Measurements from ENCODE around the gene IFI27L2.
A peak's percentile ranks its signal among the peaks of the same experiment; 100 is the strongest.

Gene IFI27L2

GRCh38 chr14:94089479-94089878 lies 39.9 kb downstream of the IFI27L2 start:
- no peak overlapping the region for H3K4me3 ChIP-seq (ENCODE audit: control insufficient read depth, low read depth, low read length)
- TF ChIP-seq CTCF (conservative IDR thresholded peaks at IDR 0.05; ENCODE audit: control insufficient read depth, insufficient read depth, low read depth, low read length) = no peak
- DNase-seq (ENCODE audit: low read depth) = peak; percentile 35

DNA sequence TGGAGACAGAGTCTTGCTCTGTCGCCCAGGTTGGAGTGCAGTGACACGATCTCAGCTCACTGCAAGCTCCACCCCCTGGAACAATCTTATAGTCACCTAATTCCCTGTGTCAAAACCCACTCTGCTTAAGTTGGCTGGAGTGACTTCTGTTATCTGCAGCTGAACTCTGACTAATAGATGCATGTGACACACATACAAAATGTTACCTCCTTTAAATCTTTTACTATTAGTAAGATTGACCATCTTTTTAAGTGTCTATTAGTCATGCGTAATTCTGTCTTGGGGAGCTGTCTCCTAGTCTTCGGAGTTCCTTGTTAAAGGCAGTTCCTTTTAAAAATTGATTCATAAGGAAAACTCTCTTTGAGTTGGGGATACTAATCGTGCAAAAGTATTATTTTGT lies 40.9 kb downstream of the IFI27L2 start:
- peak; percentile 66 for DNase-seq (ENCODE audit: low read depth)
- no peak overlapping the region for H3K4me3 ChIP-seq (ENCODE audit: control insufficient read depth, low read depth, low read length)
- TF ChIP-seq CTCF (conservative IDR thresholded peaks at IDR 0.05; ENCODE audit: control insufficient read depth, insufficient read depth, low read depth, low read length) = no peak

- no peak for DNase-seq (ENCODE audit: low read depth)
- no peak for TF ChIP-seq CTCF (conservative IDR thresholded peaks at IDR 0.05; ENCODE audit: control insufficient read depth, insufficient read depth, low read depth, low read length)
- H3K4me3 ChIP-seq (ENCODE audit: control insufficient read depth, low read depth, low read length) = no peak overlapping the region
These were observed 41.5 kb downstream of the IFI27L2 start for GRCh38 chr14:94087891-94088290.

DNA sequence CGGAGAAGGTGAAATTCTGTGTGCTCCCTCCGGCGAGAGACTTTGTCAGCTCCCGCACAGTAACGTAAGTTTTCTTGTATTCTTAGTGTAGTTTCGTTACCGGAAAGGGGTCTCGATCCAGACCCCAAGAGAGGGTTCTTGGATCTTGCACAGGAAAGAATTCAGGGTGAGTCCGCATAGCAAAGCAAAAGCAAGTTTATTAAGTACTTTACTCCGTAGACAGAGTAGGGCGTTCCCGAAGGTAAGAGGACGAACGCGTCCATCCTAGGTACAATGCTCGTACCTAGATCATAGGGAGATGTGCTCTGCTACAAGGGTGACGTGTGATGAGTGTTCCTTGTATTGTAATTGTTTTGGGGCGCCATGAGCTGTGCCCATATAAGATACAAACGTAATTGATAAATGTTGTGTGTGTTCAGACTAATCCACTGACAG lies 48.0 kb downstream of the IFI27L2 start:
- DNase-seq (ENCODE audit: low read depth) = no peak
- peak overlapping the region; percentile 95 for H3K4me3 ChIP-seq (ENCODE audit: control insufficient read depth, low read depth, low read length)
- no peak for TF ChIP-seq CTCF (conservative IDR thresholded peaks at IDR 0.05; ENCODE audit: control insufficient read depth, insufficient read depth, low read depth, low read length)

DNA sequence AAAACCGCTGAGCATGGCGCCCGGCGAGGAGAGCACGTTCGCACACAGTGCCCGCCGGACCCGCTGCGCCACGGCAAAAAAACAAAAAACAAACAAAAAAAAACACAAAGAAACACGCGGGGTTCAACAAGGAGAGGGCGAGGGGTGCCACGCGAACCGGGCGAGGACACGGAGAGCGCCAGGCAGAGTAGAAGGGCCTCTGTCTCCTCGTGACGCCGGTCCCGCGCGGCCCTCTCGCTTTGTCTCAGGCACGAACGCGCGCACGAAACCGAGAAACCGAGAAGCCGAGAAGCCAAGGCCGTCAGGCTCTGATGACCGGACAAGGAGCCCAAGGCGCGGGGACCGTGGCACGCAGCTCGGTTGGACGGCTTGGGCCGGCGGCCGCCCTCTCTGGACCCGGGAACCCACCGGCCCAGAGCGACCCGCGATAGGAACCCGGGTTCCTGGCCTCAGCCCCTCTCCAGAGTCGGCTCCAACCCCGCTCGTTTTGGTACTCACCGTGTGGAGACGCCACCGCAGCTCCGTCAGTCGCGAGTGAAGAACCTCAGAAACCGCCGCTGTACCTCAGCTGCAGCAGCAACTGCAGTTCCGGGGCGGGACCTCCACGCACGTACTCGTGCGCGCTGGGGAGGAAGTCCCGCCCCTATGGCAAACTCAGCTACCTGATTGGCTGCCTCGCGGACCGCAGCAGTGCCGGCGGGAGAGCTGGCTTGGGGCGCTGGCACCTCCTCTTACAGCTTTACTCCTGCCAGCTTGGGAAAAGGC lies 48.6 kb downstream of the IFI27L2 start, which contains the start of the genes DDX24 and IFI27L1:
DDX24 (minus strand) TSS at position 582 of the 765 bp plus-strand sequence. CDS start 1,460 bp downstream, outside the sequence.
IFI27L1 (plus strand) TSS at position 690 of the 765 bp plus-strand sequence. CDS start 15,628 bp downstream, outside the sequence.
- DNase-seq (ENCODE audit: low read depth) = peak; percentile 91
- H3K4me3 ChIP-seq (ENCODE audit: control insufficient read depth, low read depth, low read length) = peak within 1 kb of the TSS; percentile 95
- TF ChIP-seq CTCF (conservative IDR thresholded peaks at IDR 0.05; ENCODE audit: control insufficient read depth, insufficient read depth, low read depth, low read length) = no peak

DNA sequence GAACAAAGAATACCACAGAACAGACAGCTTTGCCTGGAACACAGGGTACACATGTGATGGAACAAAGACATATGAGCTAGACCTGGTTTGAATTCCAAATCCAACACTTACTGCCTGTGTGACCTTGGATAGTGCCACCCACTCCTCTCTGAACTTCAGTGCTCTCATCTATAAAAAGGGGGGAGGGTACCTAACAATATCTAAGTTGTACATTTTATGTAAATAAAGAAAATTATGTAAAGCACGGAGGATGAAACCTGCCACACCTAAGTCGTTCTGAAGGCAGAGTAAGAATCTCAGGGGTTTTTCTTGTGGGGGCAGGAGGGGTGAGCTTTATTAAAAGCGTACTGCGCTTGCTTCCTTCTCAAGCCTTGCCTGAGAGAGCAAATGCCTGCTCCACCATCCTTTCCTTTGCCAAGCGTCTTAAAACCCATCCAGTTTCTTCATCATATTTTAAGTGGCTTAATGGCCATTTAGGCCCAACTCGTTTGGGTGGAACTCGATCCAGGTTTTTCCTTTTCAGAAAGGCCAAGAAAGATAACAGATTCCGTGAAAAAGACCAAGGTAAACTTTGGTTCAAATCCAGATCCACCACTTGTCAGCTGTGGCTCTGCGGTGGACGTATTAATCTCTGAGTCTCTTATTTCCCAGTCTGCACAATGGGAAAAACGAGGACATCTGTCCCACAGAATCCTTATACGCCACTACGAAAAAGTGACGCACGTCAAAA lies 49.3 kb downstream of the IFI27L2 start:
- peak; percentile 55 for DNase-seq (ENCODE audit: low read depth)
- TF ChIP-seq CTCF (conservative IDR thresholded peaks at IDR 0.05; ENCODE audit: control insufficient read depth, insufficient read depth, low read depth, low read length) = no peak
- peak overlapping the region; percentile 95 for H3K4me3 ChIP-seq (ENCODE audit: control insufficient read depth, low read depth, low read length)
